K562 (cell line): Measurements from ENCODE around the gene PI4KA. TPM values are rescaled to one million over a fixed set of nuclear protein-coding genes. Genes with fewer than 3 reads are reported as not detected.

ENCODE experiments used
- ATAC-seq: fragments of 200-7000 bp; cut with Tn5 transposase; 3 replicates; pipeline ENCODE4 v1.9.1; 2020; ENCODE audit warnings: moderate library complexity
- BruUV-seq: library from RNA; stranded (reverse); fragments of 400-500 nt; replicated peaks from 2 replicates; lab custom pipeline; 2021; lab: Mats Ljungman, UMichigan
- CTCF ChIA-PET: fragments of 300-600 bp; formaldehyde crosslinking; extraction: SDS; loops from one replicate; lab custom pipeline; 2021; ENCODE audit warnings: low intra/inter-chr PET ratio; lab: Yijun Ruan, JAX
- POLR2A ChIA-PET: fragments of 300-600, 350-650 bp; sonication (Branson Sonifier 250); formaldehyde crosslinking; extraction: SDS; loops from one replicate; lab custom pipeline; 2021; ENCODE audit warnings: antibody characterized with exemption, inconsistent platforms; lab: Yijun Ruan, JAX
- DNase-seq, 4 experiments: peaks; one replicate each; pipeline versions ENCODE4 v3.0.0 to v3.0.0-alpha.2; 2011 to 2018; ENCODE audit warnings: low spot score in 3 of 4, mixed read lengths in 3 of 4; ENCODE audit errors: extremely low read depth in 1 of 4
- FAIRE-seq: peaks from 2 replicates; lab custom pipeline; 2011; peaks lifted over from hg19 to GRCh38; lab: Jason Lieb, UNC
- H2AFZ ChIP-seq: 2 replicates; pipeline ENCODE4 v1.6.0; 2011; ENCODE audit warnings: low read depth, low read length, control low read depth, inconsistent platforms
- H3K27ac ChIP-seq: fragments of 200-600 bp; 3 replicates; pipeline ENCODE4 v1.8.0; 2011; ENCODE audit warnings: low read depth, mild to moderate bottlenecking, control low read depth, inconsistent platforms, low read length, moderate library complexity, mixed read lengths; ENCODE audit errors: extremely low read depth
- H3K27me3 ChIP-seq, 2 experiments: fragments of 300-600 bp in 1 of 2; 2 replicates in 1 of 2; 3 replicates in 1 of 2; pipeline versions ENCODE4 v1.6.0 to v1.8.0; 2011; ENCODE audit warnings: inconsistent platforms in 2 of 2, low read length in 2 of 2, mild to moderate bottlenecking in 1 of 2, mixed read lengths in 1 of 2, moderate library complexity in 1 of 2; ENCODE audit not compliant: control insufficient read depth in 2 of 2, insufficient read depth in 2 of 2
- H3K36me3 ChIP-seq: fragments of 300-600 bp; 3 replicates; pipeline ENCODE4 v1.8.0; 2011; ENCODE audit warnings: mild to moderate bottlenecking, low read length, inconsistent platforms; ENCODE audit not compliant: control insufficient read depth, insufficient read depth
- H3K4me1 ChIP-seq, 2 experiments: fragments of 200-600 bp in 1 of 2; replicated peaks in 1 of 2; 2 replicates in 1 of 2; 3 replicates in 1 of 2; pipeline versions ENCODE4 v1.5.1 to v1.8.0; 2011; ENCODE audit warnings: inconsistent platforms in 2 of 2, low read length in 2 of 2, mild to moderate bottlenecking in 1 of 2, mixed read lengths in 1 of 2, moderate library complexity in 1 of 2; ENCODE audit not compliant: control insufficient read depth in 2 of 2, insufficient read depth in 2 of 2
- H3K4me2 ChIP-seq: 2 replicates; pipeline ENCODE4 v1.6.1; 2011; ENCODE audit warnings: low read length, control low read depth, inconsistent platforms, mixed read lengths; ENCODE audit not compliant: insufficient read depth
- H3K4me3 ChIP-seq: fragments of 200-600 bp; sonication (generic), shearing (Covaris generic); 2 replicates; pipeline ENCODE4 v1.5.1; 2016; ENCODE audit warnings: control low read depth, inconsistent platforms
- H3K79me2 ChIP-seq: fragments of 200-600 bp; 3 replicates; pipeline ENCODE4 v1.8.0; 2011; ENCODE audit warnings: low read length, inconsistent platforms; ENCODE audit not compliant: control insufficient read depth, insufficient read depth
- H3K9ac ChIP-seq, 2 experiments: 2 replicates each; pipeline versions ENCODE4 v1.6.0 to v1.6.1; 2011; ENCODE audit warnings: low read depth in 2 of 2, low read length in 2 of 2, control low read depth in 1 of 2, inconsistent platforms in 1 of 2, mild to moderate bottlenecking in 1 of 2, mixed read lengths in 1 of 2; ENCODE audit not compliant: insufficient read depth in 1 of 2
- H3K9me1 ChIP-seq: one replicate; pipeline ENCODE4 v1.6.0; 2011; ENCODE audit warnings: inconsistent platforms, mild to moderate bottlenecking, low read length, moderate library complexity; ENCODE audit not compliant: control insufficient read depth, insufficient read depth
- H3K9me3 ChIP-seq: replicated peaks from 2 replicates; pipeline ENCODE4 v1.5.1; 2011; ENCODE audit warnings: low read depth, low read length, inconsistent platforms; ENCODE audit not compliant: control insufficient read depth, insufficient read depth
- H4K20me1 ChIP-seq: replicated peaks from 2 replicates; pipeline ENCODE4 v1.6.1; 2011; ENCODE audit warnings: low read length, inconsistent platforms, mixed read lengths; ENCODE audit not compliant: control insufficient read depth, insufficient read depth
- EGR1 ChIP-seq: fragments of 450-650 bp; conservative IDR thresholded peaks from 2 replicates; pipeline ENCODE4 v1.6.1; 2017; ENCODE audit warnings: mild to moderate bottlenecking
- ETV5 ChIP-seq: sonication (generic); formaldehyde crosslinking; IDR thresholded peaks from 2 replicates; pipeline ENCODE4 v1.4.0; 2020; ENCODE audit warnings: low read depth, mild to moderate bottlenecking, missing genetic modification reagents
- PHB2 ChIP-seq: fragments of 450-650 bp; IDR thresholded peaks from 2 replicates; pipeline ENCODE4 v1.6.1; 2017; ENCODE audit warnings: low read depth
- SREBF2 ChIP-seq: sonication (generic); formaldehyde crosslinking; IDR thresholded peaks from 2 replicates; pipeline ENCODE4 v1.4.0; 2020; ENCODE audit warnings: mild to moderate bottlenecking, missing genetic modification reagents
- SRSF1 ChIP-seq: fragments of 200-400 bp; formaldehyde crosslinking; IDR thresholded peaks from 2 replicates; pipeline ENCODE4 v1.6.1; 2017; ENCODE audit warnings: mild to moderate bottlenecking, low read depth, low read length, moderate library complexity
- SUPT5H ChIP-seq: fragments of 450-650 bp; IDR thresholded peaks from 2 replicates; pipeline ENCODE4 v1.6.1; 2016
- ZNF354B ChIP-seq: fragments of 250-450 bp; sonication (Bioruptor Pico); IDR thresholded peaks from 2 replicates; pipeline ENCODE4 v1.4.0; 2020
- ZNF699 ChIP-seq: fragments of 250-450 bp; sonication (Bioruptor Pico); IDR thresholded peaks from 2 replicates; pipeline ENCODE4 v1.8.0; 2021; ENCODE audit warnings: mild to moderate bottlenecking, moderate library complexity; ENCODE audit not compliant: insufficient replicate concordance
- ZNF717 ChIP-seq: fragments of 250-450 bp; sonication (Bioruptor Pico); IDR thresholded peaks from 2 replicates; pipeline ENCODE4 v1.5.0; 2021
- whole genome bisulfite sequencing: fragments of 100-300 bp; shearing (Covaris generic); methylation state at CpG from one replicate; pipeline ENCODE4 v1.1.6; 2016; ENCODE audit warnings: low coverage, mixed read lengths; ENCODE audit not compliant: insufficient coverage; ENCODE audit errors: missing lambda C conversion rate; 5-methylcytosine and 5-hydroxymethylcytosine counted together
- in situ Hi-C: fragments of 300-500 bp; cut with MboI; formaldehyde crosslinking; loops from 4 replicates; pipeline ENCODE4 v1.15.0; 2018; ENCODE audit warnings: inconsistent platforms, mixed read lengths
- intact Hi-C: fragments of 100-400 bp; cut with micrococcal nuclease; formaldehyde crosslinking; loops from 2 replicates; pipeline ENCODE4 v1.14.2; 2022
- polyA plus RNA-seq, 8 experiments: library from polyadenylated mRNA; depleted of rRNA in 4 of 8; stranded (reverse) in 5 of 8; unstranded in 3 of 8; fragments of >200 nt; fragmentation: Nextera tagmentation in 2 of 8; fragmentation: Illumina TruSeq in 1 of 8; extraction: Ambion mirVana in 2 of 8; extraction: Trizol in 1 of 8; gene quantifications; 2 replicates each; pipeline versions ENCODE4 v1.2.1 to v1.2.3, GENCODE V29; 2011 to 2014; ENCODE audit warnings: inconsistent platforms in 1 of 8, missing spikeins in 1 of 8
- total RNA-seq, 7 experiments: library from RNA; depleted of rRNA in 6 of 7; stranded (reverse); fragments of >200 nt in 6 of 7; fragmentation: Illumina TruSeq in 2 of 7; extraction: Trizol in 2 of 7; gene quantifications; 2 replicates each; pipeline versions ENCODE4 v1.2.1 to v1.2.3, GENCODE V29; 2011 to 2021; ENCODE audit warnings: low replicate concordance in 1 of 7
- TF ChIP-seq, protein P1 (sequence below): fragments of 250-450 bp; sonication (Bioruptor Pico); IDR thresholded peaks from 2 replicates; pipeline ENCODE4 v1.4.0; 2020; ENCODE audit warnings: mild to moderate bottlenecking, moderate library complexity
- TF ChIP-seq, protein P2 (sequence below): fragments of 250-450 bp; sonication (Bioruptor Pico); IDR thresholded peaks from 2 replicates; pipeline ENCODE4 v1.4.0; 2020
- TF ChIP-seq, protein P3 (sequence below): fragments of 250-450 bp; sonication (Bioruptor Pico); IDR thresholded peaks from 2 replicates; pipeline ENCODE4 v1.9.0; 2021; ENCODE audit warnings: mild to moderate bottlenecking
- TF ChIP-seq, protein P4 (sequence below), 3 experiments: fragments of 200-800 bp in 1 of 3; fragments of 250-450 bp in 1 of 3; fragments of 450-650 bp in 1 of 3; sonication (Bioruptor Pico) in 1 of 3; sonication (Bioruptor generic) in 1 of 3; formaldehyde crosslinking in 1 of 3; IDR thresholded peaks; 2 replicates each; pipeline versions ENCODE4 v1.6.1 to v1.8.0; 2016 to 2022; ENCODE audit warnings: mild to moderate bottlenecking in 2 of 3, missing genetic modification characterization in 2 of 3, missing compliant biosample characterization in 1 of 3, moderate library complexity in 1 of 3

PI4KA gene
- total and polyA plus RNA-seq, 9 of the 15 experiments (the other 6 are each of a cell fraction or from before 2014, with no cell fraction given) = 7.3 to 187 (median 84.7) TPM

DNA sequence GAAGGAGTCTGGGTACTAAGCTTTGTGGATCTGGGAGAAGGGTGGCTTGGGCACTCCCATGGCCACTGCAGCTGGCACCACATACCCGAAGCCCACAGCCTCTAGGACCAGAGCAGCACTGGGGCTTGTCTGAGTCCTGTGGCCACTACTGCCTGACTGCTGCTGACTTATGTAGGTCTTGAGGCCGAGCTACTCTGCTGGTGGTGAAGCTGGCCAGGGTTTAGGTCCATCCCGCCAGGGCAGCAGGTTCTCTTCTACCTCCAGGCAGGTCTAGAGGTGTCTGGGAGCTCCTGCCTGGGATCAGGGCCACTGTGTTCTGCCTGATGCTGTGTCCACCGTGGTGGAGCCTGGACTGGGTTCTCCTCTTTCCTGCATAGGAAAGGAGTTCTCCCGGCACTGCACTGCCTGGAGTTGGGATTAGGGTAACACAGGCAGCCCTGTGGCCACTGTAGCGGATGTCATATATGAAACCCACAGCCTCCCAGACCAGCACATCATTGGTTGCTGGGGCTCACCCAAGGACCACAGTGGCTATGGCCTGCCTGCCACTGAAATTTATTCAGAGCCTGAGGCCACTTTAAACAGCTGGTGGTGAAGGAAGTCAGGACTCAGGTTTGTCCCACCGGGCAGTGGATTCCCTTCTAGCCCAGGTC is 194.5 kb downstream of the PI4KA start:
- H4K20me1 ChIP-seq = no peaks in the 10 kb centered on the region
- no peaks in the 10 kb centered on the region for H3K4me1 ChIP-seq
- ChIA-PET POLR2A (interaction anchor here (0.6 to 2.8 kb wide), 14 partner anchors 9 to 945 kb away, joined by 3 to 21 read pairs (median 3); partner anchors contain the start of gene MED15), CTCF (no interaction called here)
- peaks cover 20 to 25% of the 10 kb centered on the region in 2 experiments for H3K27me3 ChIP-seq
- in situ Hi-C loops (no loop called here), intact Hi-C loops (no loop called here)
- DNase-seq (peak in 1 of 4 experiments; percentile 18), ATAC-seq (peak; percentile 58), FAIRE-seq (no peak)
- no peak overlapping the region for H2AFZ ChIP-seq
- WGBS = 4% methylated on average over 7 of the region's 7 CpGs
- no peak overlapping the region for H3K27ac ChIP-seq
- H3K9me3 ChIP-seq = peaks cover 8% of the 10 kb centered on the region; the same call in 1 of the 2 replicates
- no peak overlapping the region for H3K4me2 ChIP-seq
- no peak overlapping the region for H3K4me3 ChIP-seq
- H3K9me1 ChIP-seq = no peaks in the 10 kb centered on the region
- no peak overlapping the region for H3K9ac ChIP-seq
- BruUV-seq = no TSS peak
- no peaks in the 10 kb centered on the region for H3K79me2 ChIP-seq
- H3K36me3 ChIP-seq = no peaks in the 10 kb centered on the region
- TF ChIP-seq ZNF717 (CRISPR knock-in tag) = no peak
- TF ChIP-seq, protein P1, sequence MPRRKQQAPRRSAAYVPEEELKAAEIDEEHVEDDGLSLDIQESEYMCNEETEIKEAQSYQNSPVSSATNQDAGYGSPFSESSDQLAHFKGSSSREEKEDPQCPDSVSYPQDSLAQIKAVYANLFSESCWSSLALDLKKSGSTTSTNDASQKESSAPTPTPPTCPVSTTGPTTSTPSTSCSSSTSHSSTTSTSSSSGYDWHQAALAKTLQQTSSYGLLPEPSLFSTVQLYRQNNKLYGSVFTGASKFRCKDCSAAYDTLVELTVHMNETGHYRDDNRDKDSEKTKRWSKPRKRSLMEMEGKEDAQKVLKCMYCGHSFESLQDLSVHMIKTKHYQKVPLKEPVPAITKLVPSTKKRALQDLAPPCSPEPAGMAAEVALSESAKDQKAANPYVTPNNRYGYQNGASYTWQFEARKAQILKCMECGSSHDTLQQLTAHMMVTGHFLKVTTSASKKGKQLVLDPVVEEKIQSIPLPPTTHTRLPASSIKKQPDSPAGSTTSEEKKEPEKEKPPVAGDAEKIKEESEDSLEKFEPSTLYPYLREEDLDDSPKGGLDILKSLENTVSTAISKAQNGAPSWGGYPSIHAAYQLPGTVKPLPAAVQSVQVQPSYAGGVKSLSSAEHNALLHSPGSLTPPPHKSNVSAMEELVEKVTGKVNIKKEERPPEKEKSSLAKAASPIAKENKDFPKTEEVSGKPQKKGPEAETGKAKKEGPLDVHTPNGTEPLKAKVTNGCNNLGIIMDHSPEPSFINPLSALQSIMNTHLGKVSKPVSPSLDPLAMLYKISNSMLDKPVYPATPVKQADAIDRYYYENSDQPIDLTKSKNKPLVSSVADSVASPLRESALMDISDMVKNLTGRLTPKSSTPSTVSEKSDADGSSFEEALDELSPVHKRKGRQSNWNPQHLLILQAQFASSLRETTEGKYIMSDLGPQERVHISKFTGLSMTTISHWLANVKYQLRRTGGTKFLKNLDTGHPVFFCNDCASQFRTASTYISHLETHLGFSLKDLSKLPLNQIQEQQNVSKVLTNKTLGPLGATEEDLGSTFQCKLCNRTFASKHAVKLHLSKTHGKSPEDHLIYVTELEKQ (CRISPR knock-in tag) = no peak
- no peak for TF ChIP-seq ETV5 (CRISPR knock-in tag)
- no peak for TF ChIP-seq SRSF1
- TF ChIP-seq ZNF354B (CRISPR knock-in tag) = no peak
- TF ChIP-seq, protein P2, sequence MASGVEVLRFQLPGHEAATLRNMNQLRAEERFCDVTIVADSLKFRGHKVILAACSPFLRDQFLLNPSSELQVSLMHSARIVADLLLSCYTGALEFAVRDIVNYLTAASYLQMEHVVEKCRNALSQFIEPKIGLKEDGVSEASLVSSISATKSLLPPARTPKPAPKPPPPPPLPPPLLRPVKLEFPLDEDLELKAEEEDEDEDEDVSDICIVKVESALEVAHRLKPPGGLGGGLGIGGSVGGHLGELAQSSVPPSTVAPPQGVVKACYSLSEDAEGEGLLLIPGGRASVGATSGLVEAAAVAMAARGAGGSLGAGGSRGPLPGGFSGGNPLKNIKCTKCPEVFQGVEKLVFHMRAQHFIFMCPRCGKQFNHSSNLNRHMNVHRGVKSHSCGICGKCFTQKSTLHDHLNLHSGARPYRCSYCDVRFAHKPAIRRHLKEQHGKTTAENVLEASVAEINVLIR (CRISPR knock-in tag) = no peak
- no peak for TF ChIP-seq ZNF699 (CRISPR knock-in tag)
- no peak for TF ChIP-seq SREBF2 (CRISPR knock-in tag)
- TF ChIP-seq, protein P3, sequence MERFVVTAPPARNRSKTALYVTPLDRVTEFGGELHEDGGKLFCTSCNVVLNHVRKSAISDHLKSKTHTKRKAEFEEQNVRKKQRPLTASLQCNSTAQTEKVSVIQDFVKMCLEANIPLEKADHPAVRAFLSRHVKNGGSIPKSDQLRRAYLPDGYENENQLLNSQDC = no peak
- TF ChIP-seq, protein P4, sequence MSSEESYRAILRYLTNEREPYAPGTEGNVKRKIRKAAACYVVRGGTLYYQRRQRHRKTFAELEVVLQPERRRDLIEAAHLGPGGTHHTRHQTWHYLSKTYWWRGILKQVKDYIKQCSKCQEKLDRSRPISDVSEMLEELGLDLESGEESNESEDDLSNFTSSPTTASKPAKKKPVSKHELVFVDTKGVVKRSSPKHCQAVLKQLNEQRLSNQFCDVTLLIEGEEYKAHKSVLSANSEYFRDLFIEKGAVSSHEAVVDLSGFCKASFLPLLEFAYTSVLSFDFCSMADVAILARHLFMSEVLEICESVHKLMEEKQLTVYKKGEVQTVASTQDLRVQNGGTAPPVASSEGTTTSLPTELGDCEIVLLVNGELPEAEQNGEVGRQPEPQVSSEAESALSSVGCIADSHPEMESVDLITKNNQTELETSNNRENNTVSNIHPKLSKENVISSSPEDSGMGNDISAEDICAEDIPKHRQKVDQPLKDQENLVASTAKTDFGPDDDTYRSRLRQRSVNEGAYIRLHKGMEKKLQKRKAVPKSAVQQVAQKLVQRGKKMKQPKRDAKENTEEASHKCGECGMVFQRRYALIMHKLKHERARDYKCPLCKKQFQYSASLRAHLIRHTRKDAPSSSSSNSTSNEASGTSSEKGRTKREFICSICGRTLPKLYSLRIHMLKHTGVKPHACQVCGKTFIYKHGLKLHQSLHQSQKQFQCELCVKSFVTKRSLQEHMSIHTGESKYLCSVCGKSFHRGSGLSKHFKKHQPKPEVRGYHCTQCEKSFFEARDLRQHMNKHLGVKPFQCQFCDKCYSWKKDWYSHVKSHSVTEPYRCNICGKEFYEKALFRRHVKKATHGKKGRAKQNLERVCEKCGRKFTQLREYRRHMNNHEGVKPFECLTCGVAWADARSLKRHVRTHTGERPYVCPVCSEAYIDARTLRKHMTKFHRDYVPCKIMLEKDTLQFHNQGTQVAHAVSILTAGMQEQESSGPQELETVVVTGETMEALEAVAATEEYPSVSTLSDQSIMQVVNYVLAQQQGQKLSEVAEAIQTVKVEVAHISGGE (CRISPR knock-in tag; IDR thresholded peaks at IDR 0.05) = peak in 1 of 3 experiments; percentile 6; a peak in 1 of 6 replicates
- no peak for TF ChIP-seq EGR1
- TF ChIP-seq SUPT5H = no peak
- no peak for TF ChIP-seq PHB2
